ENCODE measurements around the gene STK40.

DNA sequence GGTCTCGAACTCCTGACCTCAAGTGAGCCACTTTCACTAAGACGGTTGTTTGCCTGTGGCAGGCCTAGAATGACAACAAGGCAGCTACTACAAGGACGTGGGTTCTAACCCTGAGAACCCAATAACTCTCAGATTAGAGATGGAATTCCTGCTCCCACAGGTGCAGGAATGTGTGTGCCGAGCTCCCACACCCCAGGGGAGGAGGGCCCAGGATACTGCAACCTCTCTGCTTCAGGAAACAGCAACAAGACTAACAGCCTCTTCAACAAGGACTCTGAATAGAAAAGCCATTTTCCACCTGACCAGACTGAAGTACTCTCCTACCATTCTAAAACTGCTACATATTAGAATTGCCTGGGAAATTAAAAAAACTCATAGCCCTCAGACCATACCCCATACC, 7.1 kb upstream of the STK40 start:
- TF ChIP-seq, protein P1, sequence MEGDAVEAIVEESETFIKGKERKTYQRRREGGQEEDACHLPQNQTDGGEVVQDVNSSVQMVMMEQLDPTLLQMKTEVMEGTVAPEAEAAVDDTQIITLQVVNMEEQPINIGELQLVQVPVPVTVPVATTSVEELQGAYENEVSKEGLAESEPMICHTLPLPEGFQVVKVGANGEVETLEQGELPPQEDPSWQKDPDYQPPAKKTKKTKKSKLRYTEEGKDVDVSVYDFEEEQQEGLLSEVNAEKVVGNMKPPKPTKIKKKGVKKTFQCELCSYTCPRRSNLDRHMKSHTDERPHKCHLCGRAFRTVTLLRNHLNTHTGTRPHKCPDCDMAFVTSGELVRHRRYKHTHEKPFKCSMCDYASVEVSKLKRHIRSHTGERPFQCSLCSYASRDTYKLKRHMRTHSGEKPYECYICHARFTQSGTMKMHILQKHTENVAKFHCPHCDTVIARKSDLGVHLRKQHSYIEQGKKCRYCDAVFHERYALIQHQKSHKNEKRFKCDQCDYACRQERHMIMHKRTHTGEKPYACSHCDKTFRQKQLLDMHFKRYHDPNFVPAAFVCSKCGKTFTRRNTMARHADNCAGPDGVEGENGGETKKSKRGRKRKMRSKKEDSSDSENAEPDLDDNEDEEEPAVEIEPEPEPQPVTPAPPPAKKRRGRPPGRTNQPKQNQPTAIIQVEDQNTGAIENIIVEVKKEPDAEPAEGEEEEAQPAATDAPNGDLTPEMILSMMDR (IDR thresholded peaks at IDR 0.05; ENCODE audit: low read depth, low read length, poor library complexity, severe bottlenecking) = no peak
- TF ChIP-seq EZH2phosphoT487 (IDR thresholded peaks at IDR 0.05; ENCODE audit: borderline replicate concordance, low read length) = no peak

Data from DOHH2 (cell line).